Activated naive CD8-positive, alpha-beta T cell treated with anti-CD3 and anti-CD28 coated beads, Interleukin-2, amount 50 U/mL, for 16 hours (primary cell): ENCODE measurements around the gene CNKSR2.

Source experiments
- DNase-seq: peaks from one replicate; pipeline ENCODE4 v3.0.0-alpha.2; 2020; ENCODE audit warnings: low read depth, low spot score

The CNKSR2 gene

GRCh38 chrX:21374163-21374993, at the start of gene CNKSR2:
Gene CNKSR2, plus strand, starts transcription at chrX:21374418. Its CDS starts 480 bp downstream, at chrX:21374898.
- DNase-seq: peak; percentile 35

GRCh38 chrX:21354725-21355124, 19.5 kb upstream of the CNKSR2 start:
- DNase-seq: no peak

GRCh38 chrX:21355831-21356230, 18.4 kb upstream of the CNKSR2 start:
- no peak for DNase-seq

- DNase-seq: no peak
These were observed 4.6 kb upstream of the CNKSR2 start for GRCh38 chrX:21369613-21370012.

- DNase-seq: no peak
These were observed 1.2 kb upstream of the CNKSR2 start for GRCh38 chrX:21373001-21373400.

GRCh38 chrX:21373637-21374162, 518 bp upstream of the CNKSR2 start:
- no peak for DNase-seq

- no peak for DNase-seq
These were observed 933 bp downstream of the CNKSR2 start for GRCh38 chrX:21374994-21375707.

GRCh38 chrX:21375708-21376009, 1.4 kb downstream of the CNKSR2 start:
- no peak for DNase-seq

GRCh38 chrX:21376636-21377035, 2.4 kb downstream of the CNKSR2 start:
- DNase-seq: no peak

- no peak for DNase-seq
These were observed 5.8 kb downstream of the CNKSR2 start for GRCh38 chrX:21379991-21380390.

- no peak for DNase-seq
These were observed 8.5 kb downstream of the CNKSR2 start for GRCh38 chrX:21382715-21383114.

- no peak for DNase-seq
These were observed 9.3 kb downstream of the CNKSR2 start for GRCh38 chrX:21383546-21383945.

- DNase-seq: no peak
These were observed 10.0 kb downstream of the CNKSR2 start for GRCh38 chrX:21384178-21384577.

GRCh38 chrX:21394792-21395191, 20.6 kb downstream of the CNKSR2 start:
- DNase-seq: no peak

- no peak for DNase-seq
These were observed 24.2 kb downstream of the CNKSR2 start for GRCh38 chrX:21398426-21398825.

GRCh38 chrX:21400408-21401121, 26.3 kb downstream of the CNKSR2 start:
- DNase-seq: no peak

GRCh38 chrX:21408307-21408706, 34.1 kb downstream of the CNKSR2 start:
- no peak for DNase-seq

- no peak for DNase-seq
These were observed 34.6 kb downstream of the CNKSR2 start for GRCh38 chrX:21408788-21409187.

- no peak for DNase-seq
These were observed 37.8 kb downstream of the CNKSR2 start for GRCh38 chrX:21412029-21412428.

- no peak for DNase-seq
These were observed 38.7 kb downstream of the CNKSR2 start for GRCh38 chrX:21412883-21413282.

- DNase-seq: no peak
These were observed 52.9 kb downstream of the CNKSR2 start for GRCh38 chrX:21427086-21427485.

- no peak for DNase-seq
These were observed 62.8 kb downstream of the CNKSR2 start for GRCh38 chrX:21437036-21437435.
